Measurements from ENCODE around the gene BCL2L14. TPM values are rescaled to one million over a fixed set of nuclear protein-coding genes. Genes with fewer than 3 reads are reported as not detected.

The BCL2L14 gene
- polyA plus RNA-seq, 2 of the 4 experiments (the other 2 are of a cell fraction) = 0.06 TPM; not detected in 1

DNA sequence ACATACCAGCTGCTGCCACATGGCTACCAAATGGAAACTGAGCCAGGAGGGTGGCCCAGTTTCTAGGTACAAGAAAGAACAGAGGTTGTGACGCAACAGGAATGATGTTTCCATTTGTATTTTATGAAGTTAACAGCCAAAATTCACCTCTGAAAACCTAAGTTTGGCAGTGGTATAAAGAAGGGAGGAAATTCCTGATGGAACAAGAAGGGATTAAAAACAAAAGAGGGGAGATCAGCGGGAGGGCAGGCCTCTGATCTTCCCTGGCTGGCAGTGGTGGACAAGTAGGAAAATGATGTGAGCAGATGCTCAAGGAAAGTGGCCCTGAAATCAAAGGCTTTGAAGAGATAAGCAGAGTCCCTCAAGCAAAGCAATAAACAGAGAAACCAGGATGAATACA, 47.3 kb upstream of the BCL2L14 start:
- no peak for FAIRE-seq
- Histone ChIP-seq H3K27ac (no peak overlapping the region), H3K4me2 (no peak overlapping the region), H3K4me1 (no peaks in the 10 kb centered on the region), H3K9me3 (peaks cover 14% of the 10 kb centered on the region; the same call in 2 of the 3 replicates), H3K4me3 (no peak overlapping the region)
- no peak for TF ChIP-seq PHF8 (IDR thresholded peaks at IDR 0.05; ENCODE audit: borderline replicate concordance, low read depth)
- no peak for TF ChIP-seq JUNB (IDR thresholded peaks at IDR 0.05)
- 57% methylated on average over 2 of the region's 2 CpGs for WGBS (ENCODE audit: missing lambda C conversion rate)
- no peak for DNase-seq (ENCODE audit: low read depth in 1 of 2, low spot score in 1 of 2)
- CTCF ChIA-PET = interaction anchor here (1.5 to 2.3 kb wide), 2 partner anchors 10 to 442 kb away, joined by 3 to 16 read pairs; no protein-coding TSS in a partner anchor
- no peak for ATAC-seq
- POLR2A ChIA-PET = no interaction called here

DNA sequence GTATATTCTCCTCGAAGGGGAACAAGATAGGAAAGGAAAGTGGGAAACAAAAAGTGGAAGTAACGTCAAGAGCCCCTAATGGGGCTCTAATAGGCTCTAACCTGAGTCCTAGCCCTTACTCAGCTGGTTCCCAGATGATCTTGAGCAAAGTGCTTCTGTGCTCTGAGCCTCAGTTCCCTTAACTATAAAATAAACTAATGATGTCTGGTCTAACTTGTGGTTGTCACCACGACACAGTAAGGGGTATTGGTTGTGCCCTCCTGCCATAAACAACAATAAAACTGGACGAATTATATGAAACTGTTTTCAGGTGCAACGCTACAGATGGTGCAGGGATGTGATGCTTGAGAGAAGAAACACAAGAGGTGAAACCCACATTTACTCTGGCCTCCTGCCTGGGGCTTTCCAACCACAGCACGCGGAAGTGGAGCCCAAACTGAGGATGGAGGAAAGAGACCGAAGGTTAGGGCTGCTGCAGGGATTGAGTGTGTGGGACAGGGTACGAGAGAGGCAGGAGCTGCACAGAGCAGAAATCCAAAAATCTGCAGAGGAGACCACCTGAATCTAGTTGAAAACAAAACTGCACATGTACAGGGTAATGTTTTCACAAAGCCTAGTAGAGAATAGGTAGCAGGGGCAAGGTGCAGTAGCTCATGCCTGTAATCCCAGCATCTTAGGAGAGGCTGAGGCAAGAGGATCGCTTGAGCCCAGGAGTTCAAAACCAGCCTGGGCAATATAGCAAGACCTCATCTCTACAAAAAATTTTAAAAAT, 45.6 kb upstream of the BCL2L14 start:
- H3K9me3 ChIP-seq = peaks cover 14% of the 10 kb centered on the region; the same call in 2 of the 3 replicates
- no peak for DNase-seq (ENCODE audit: low read depth in 1 of 2, low spot score in 1 of 2)
- H3K4me1 ChIP-seq = no peaks in the 10 kb centered on the region
- no peak for FAIRE-seq
- ChIA-PET CTCF (interaction anchor here (1.1 to 2.0 kb wide), 2 partner anchors 8 to 444 kb away, joined by 3 to 6 read pairs; no protein-coding TSS in a partner anchor), POLR2A (no interaction called here)
- no peak overlapping the region for H3K27ac ChIP-seq
- TF ChIP-seq RAD21 (conservative IDR thresholded peaks at IDR 0.05 in 1 of 2, IDR thresholded peaks at IDR 0.05 in 1 of 2) = no peak
- TF ChIP-seq CEBPB (IDR thresholded peaks at IDR 0.05) = no peak
- TF ChIP-seq GATA3 (IDR thresholded peaks at IDR 0.05; ENCODE audit: borderline replicate concordance) = no peak
- TF ChIP-seq ESRRA (IDR thresholded peaks at IDR 0.05; ENCODE audit: borderline replicate concordance, low read length) = no peak
- TF ChIP-seq CHD4 (IDR thresholded peaks at IDR 0.05; ENCODE audit: borderline replicate concordance) = no peak
- TF ChIP-seq SREBF2 (IDR thresholded peaks at IDR 0.05) = no peak
- TF ChIP-seq HEYL (CRISPR knock-in tag; IDR thresholded peaks at IDR 0.05) = no peak
- TF ChIP-seq E2F6 (IDR thresholded peaks at IDR 0.05; ENCODE audit: borderline replicate concordance, low read depth) = no peak
- TF ChIP-seq ZC3H11A (IDR thresholded peaks at IDR 0.05) = no peak
- TF ChIP-seq NR3C1 (IDR thresholded peaks at IDR 0.05) = no peak
- no peak for TF ChIP-seq RFX5 (IDR thresholded peaks at IDR 0.05)
- TF ChIP-seq CHD2 (IDR thresholded peaks at IDR 0.05; ENCODE audit: low read length, partially characterized antibody) = no peak
- no peak for TF ChIP-seq POLR2A (IDR thresholded peaks at IDR 0.05; ENCODE audit: low read length)
- TF ChIP-seq KDM1A (IDR thresholded peaks at IDR 0.05; ENCODE audit: low read depth) = no peak
- TF ChIP-seq CBX8 (IDR thresholded peaks at IDR 0.05) = no peak
- WGBS (ENCODE audit: missing lambda C conversion rate) = 48% methylated on average over 10 of the region's 10 CpGs
- no peak overlapping the region for H3K4me2 ChIP-seq
- no peak overlapping the region for H3K4me3 ChIP-seq
- no peak for ATAC-seq

DNA sequence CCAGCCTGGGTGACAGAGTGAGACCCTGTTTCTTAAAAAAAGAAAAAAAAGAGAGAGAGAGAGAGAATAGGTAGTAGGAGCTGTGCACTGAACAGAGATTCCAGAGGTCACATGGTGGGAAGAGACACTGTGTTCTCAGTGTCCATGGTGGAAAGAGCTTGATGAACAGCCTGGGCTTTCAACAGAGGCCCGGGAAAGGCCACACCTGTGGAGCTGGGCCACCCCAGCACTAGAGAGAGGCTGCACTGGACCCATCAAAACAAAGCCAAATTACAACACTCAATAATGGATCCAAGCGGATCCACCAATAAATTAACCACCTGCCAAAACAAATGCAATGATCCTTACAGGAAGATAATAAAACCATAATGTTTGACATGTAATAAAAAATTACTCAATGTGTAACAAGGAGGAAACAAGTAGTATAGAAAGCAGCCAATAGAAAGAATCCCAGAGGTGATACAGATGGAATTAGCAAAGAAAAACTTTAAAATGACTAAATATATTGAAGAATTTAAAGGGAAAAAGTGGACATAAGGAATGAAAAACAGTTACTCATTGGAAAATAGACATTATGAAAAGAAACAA, 44.8 kb upstream of the BCL2L14 start:
- 50% methylated on average over 2 of the region's 2 CpGs for WGBS (ENCODE audit: missing lambda C conversion rate)
- ATAC-seq = no peak
- Histone ChIP-seq H3K4me3 (no peak overlapping the region), H3K4me1 (no peaks in the 10 kb centered on the region), H3K9me3 (peaks cover 14% of the 10 kb centered on the region; the same call in 2 of the 3 replicates), H3K27ac (no peak overlapping the region), H3K4me2 (no peak overlapping the region)
- ChIA-PET CTCF (interaction anchor here (0.5 to 2.0 kb wide), 3 partner anchors 11 to 711 kb away, joined by 3 to 6 read pairs (median 3); no protein-coding TSS in a partner anchor), POLR2A (no interaction called here)
- no peak for FAIRE-seq
- no peak for DNase-seq (ENCODE audit: low read depth in 1 of 2, low spot score in 1 of 2)
- TF ChIP-seq, protein P1, sequence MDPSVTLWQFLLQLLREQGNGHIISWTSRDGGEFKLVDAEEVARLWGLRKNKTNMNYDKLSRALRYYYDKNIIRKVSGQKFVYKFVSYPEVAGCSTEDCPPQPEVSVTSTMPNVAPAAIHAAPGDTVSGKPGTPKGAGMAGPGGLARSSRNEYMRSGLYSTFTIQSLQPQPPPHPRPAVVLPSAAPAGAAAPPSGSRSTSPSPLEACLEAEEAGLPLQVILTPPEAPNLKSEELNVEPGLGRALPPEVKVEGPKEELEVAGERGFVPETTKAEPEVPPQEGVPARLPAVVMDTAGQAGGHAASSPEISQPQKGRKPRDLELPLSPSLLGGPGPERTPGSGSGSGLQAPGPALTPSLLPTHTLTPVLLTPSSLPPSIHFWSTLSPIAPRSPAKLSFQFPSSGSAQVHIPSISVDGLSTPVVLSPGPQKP (IDR thresholded peaks at IDR 0.05; ENCODE audit: low read depth, low read length) = no peak
- TF ChIP-seq HOXA7 (CRISPR knock-in tag; IDR thresholded peaks at IDR 0.05) (no peak), MAZ (IDR thresholded peaks at IDR 0.05; ENCODE audit: borderline replicate concordance, low read depth, low read length) (no peak), BHLHE40 (IDR thresholded peaks at IDR 0.05; ENCODE audit: low read depth, low read length) (no peak), REST (IDR thresholded peaks at IDR 0.05) (no peak)
